Osteoblast (primary cell): Measurements from ENCODE around the gene CACNB2. TPM values are rescaled to one million over a fixed set of nuclear protein-coding genes. Genes with fewer than 3 reads are reported as not detected.

Source experiments
- DNase-seq: peaks from one replicate; pipeline ENCODE4 v3.0.0; 2011; ENCODE audit warnings: low spot score, mixed read lengths; ENCODE audit not compliant: insufficient read length; ENCODE audit errors: missing footprints
- H2AFZ ChIP-seq: 2 replicates; pipeline ENCODE4 v1.6.0; 2011; ENCODE audit warnings: mild to moderate bottlenecking, low read length
- H3K27ac ChIP-seq: 2 replicates; pipeline ENCODE4 v1.5.1; 2011; ENCODE audit warnings: mild to moderate bottlenecking, low read depth, low read length, moderate library complexity
- H3K27me3 ChIP-seq: 2 replicates; pipeline ENCODE4 v1.6.0; 2012; ENCODE audit warnings: mild to moderate bottlenecking, control low read depth, inconsistent platforms, low read length, moderate library complexity; ENCODE audit not compliant: insufficient read depth
- H3K36me3 ChIP-seq: 2 replicates; pipeline ENCODE4 v1.5.1; 2011; ENCODE audit warnings: mild to moderate bottlenecking, low read length, control low read depth, moderate library complexity; ENCODE audit not compliant: insufficient read depth
- H3K4me1 ChIP-seq: 2 replicates; pipeline ENCODE4 v1.5.1; 2011; ENCODE audit warnings: mild to moderate bottlenecking, low read length, control low read depth, moderate library complexity; ENCODE audit not compliant: insufficient read depth
- H3K4me2 ChIP-seq: 2 replicates; pipeline ENCODE4 v1.6.0; 2011; ENCODE audit warnings: mild to moderate bottlenecking, low read length; ENCODE audit not compliant: insufficient read depth
- H3K4me3 ChIP-seq: fragments of 200-600 bp; sonication (generic); 3 replicates; pipeline ENCODE4 v1.5.1; 2012; ENCODE audit warnings: mild to moderate bottlenecking, low read length, inconsistent platforms; ENCODE audit not compliant: insufficient read depth
- H3K79me2 ChIP-seq: 2 replicates; pipeline ENCODE4 v1.6.0; 2012; ENCODE audit warnings: mild to moderate bottlenecking, low read length, control low read depth, inconsistent platforms; ENCODE audit not compliant: insufficient read depth
- H3K9me3 ChIP-seq: 2 replicates; pipeline ENCODE4 v1.5.1; 2011; ENCODE audit warnings: low read depth, low read length, control low read depth
- H4K20me1 ChIP-seq: 2 replicates; pipeline ENCODE4 v1.6.0; 2012; ENCODE audit warnings: mild to moderate bottlenecking, low read length, control low read depth; ENCODE audit not compliant: insufficient read depth
- CTCF ChIP-seq: IDR thresholded peaks from 2 replicates; pipeline ENCODE4 v1.5.1; 2011; ENCODE audit warnings: mild to moderate bottlenecking, low read depth, low read length, moderate library complexity; ENCODE audit errors: extremely low read depth
- total RNA-seq: library from RNA; depleted of rRNA; stranded (reverse); fragments of >200 nt; gene quantifications from 2 replicates; pipeline ENCODE4 v1.2.3, GENCODE V29; 2012

CACNB2 gene
- total RNA-seq, 1 donor: under 0.01 TPM

- H2AFZ ChIP-seq: no peak overlapping the region
- H3K27ac ChIP-seq: no peak overlapping the region
- no peak for TF ChIP-seq CTCF
- no peak overlapping the region for H3K4me2 ChIP-seq
- no peaks in the 10 kb centered on the region for H3K9me3 ChIP-seq
- no peaks in the 10 kb centered on the region for H4K20me1 ChIP-seq
- no peaks in the 10 kb centered on the region for H3K27me3 ChIP-seq
- H3K36me3 ChIP-seq: no peaks in the 10 kb centered on the region
- no peak overlapping the region for H3K4me3 ChIP-seq
- no peaks in the 10 kb centered on the region for H3K4me1 ChIP-seq
- H3K79me2 ChIP-seq: no peaks in the 10 kb centered on the region
- peak; percentile 41 for DNase-seq
Observed at GRCh38 chr10:18397906-18398305, 257.7 kb downstream of the CACNB2 start.

GRCh38 chr10:18399158-18399557 lies 258.9 kb downstream of the CACNB2 start:
- H4K20me1 ChIP-seq: no peaks in the 10 kb centered on the region
- no peak overlapping the region for H2AFZ ChIP-seq
- no peak for DNase-seq
- H3K27me3 ChIP-seq: no peaks in the 10 kb centered on the region
- H3K4me1 ChIP-seq: no peaks in the 10 kb centered on the region
- H3K27ac ChIP-seq: no peak overlapping the region
- H3K4me3 ChIP-seq: no peak overlapping the region
- no peaks in the 10 kb centered on the region for H3K36me3 ChIP-seq
- no peak overlapping the region for H3K4me2 ChIP-seq
- no peaks in the 10 kb centered on the region for H3K9me3 ChIP-seq
- no peaks in the 10 kb centered on the region for H3K79me2 ChIP-seq
- TF ChIP-seq CTCF: no peak

- Histone ChIP-seq H3K79me2 (no peaks in the 10 kb centered on the region), H3K9me3 (no peaks in the 10 kb centered on the region), H3K36me3 (no peaks in the 10 kb centered on the region), H3K27me3 (no peaks in the 10 kb centered on the region), H3K4me2 (no peak overlapping the region), H3K4me1 (no peaks in the 10 kb centered on the region), H3K27ac (no peak overlapping the region), H2AFZ (no peak overlapping the region), H4K20me1 (no peaks in the 10 kb centered on the region), H3K4me3 (no peak overlapping the region)
- TF ChIP-seq CTCF: no peak
- DNase-seq: no peak
Observed at GRCh38 chr10:18400201-18400905, 260.1 kb downstream of the CACNB2 start.

GRCh38 chr10:18400906-18401245 lies 260.7 kb downstream of the CACNB2 start:
- Histone ChIP-seq H3K27ac (no peak overlapping the region), H4K20me1 (no peaks in the 10 kb centered on the region), H3K4me3 (no peak overlapping the region), H2AFZ (no peak overlapping the region), H3K79me2 (no peaks in the 10 kb centered on the region), H3K27me3 (no peaks in the 10 kb centered on the region), H3K4me2 (no peak overlapping the region), H3K36me3 (no peaks in the 10 kb centered on the region), H3K4me1 (no peaks in the 10 kb centered on the region), H3K9me3 (no peaks in the 10 kb centered on the region)
- no peak for DNase-seq
- TF ChIP-seq CTCF: no peak
